GM23338 (cell line): ENCODE data around the gene ZBTB46. TPM values are rescaled to one million over a fixed set of nuclear protein-coding genes. Genes with fewer than 3 reads are reported as not detected.

Experiments
- ATAC-seq: fragments of 200-7000 bp; cut with Tn5 transposase; 3 replicates; pipeline ENCODE4 v1.9.1; 2020
- DNase-seq: peaks from one replicate; pipeline ENCODE4 v3.0.0-alpha.2; 2015; ENCODE audit warnings: low spot score
- H2AFZ ChIP-seq: fragments of 200-600 bp; sonication (generic); 2 replicates; pipeline ENCODE4 v1.8.0; 2016; ENCODE audit warnings: antibody characterized with exemption, mild to moderate bottlenecking, moderate library complexity
- H3F3A ChIP-seq: fragments of 200-600 bp; sonication (generic); replicated peaks from 2 replicates; pipeline ENCODE4 v1.8.0; 2017; ENCODE audit warnings: antibody characterized with exemption, mixed run types, low read depth
- H3K27ac ChIP-seq: fragments of 200-600 bp; sonication (generic); 2 replicates; pipeline ENCODE4 v1.6.1; 2016; ENCODE audit warnings: low read depth
- H3K27me3 ChIP-seq: fragments of 200-600 bp; sonication (generic); 2 replicates; pipeline ENCODE4 v1.8.0; 2016; ENCODE audit warnings: mild to moderate bottlenecking, mixed run types, moderate library complexity; ENCODE audit not compliant: insufficient read depth
- H3K36me3 ChIP-seq: fragments of 200-600 bp; sonication (generic); 2 replicates; pipeline ENCODE4 v1.8.0; 2016; ENCODE audit warnings: mild to moderate bottlenecking; ENCODE audit not compliant: insufficient read depth
- H3K4me1 ChIP-seq: fragments of 200-600 bp; sonication (generic); 2 replicates; pipeline ENCODE4 v1.8.0; 2016; ENCODE audit warnings: mild to moderate bottlenecking, moderate library complexity; ENCODE audit not compliant: insufficient read depth
- H3K4me2 ChIP-seq: fragments of 200-600 bp; sonication (generic); 2 replicates; pipeline ENCODE4 v1.7.1; 2017; ENCODE audit warnings: mixed run types
- H3K4me3 ChIP-seq: fragments of 200-600 bp; sonication (generic); 2 replicates; pipeline ENCODE4 v1.6.1; 2016; ENCODE audit warnings: mixed run types
- H3K79me2 ChIP-seq: fragments of 200-600 bp; sonication (generic); replicated peaks from 2 replicates; pipeline ENCODE4 v1.8.0; 2017; ENCODE audit warnings: mild to moderate bottlenecking; ENCODE audit not compliant: insufficient read depth
- H3K9me2 ChIP-seq: fragments of 200-600 bp; sonication (generic); 2 replicates; pipeline ENCODE4 v1.8.0; 2017; ENCODE audit not compliant: insufficient read depth
- H4K20me1 ChIP-seq: fragments of 200-600 bp; sonication (generic); replicated peaks from 2 replicates; pipeline ENCODE4 v1.8.0; 2017; ENCODE audit warnings: mild to moderate bottlenecking; ENCODE audit not compliant: insufficient read depth
- H3K27ac Mint-ChIP-seq: 2 replicates; pipeline ENCODE4 v1.8.0; 2020; ENCODE audit warnings: inconsistent platforms, mild to moderate bottlenecking, moderate library complexity, mixed read lengths
- H3K27me3 Mint-ChIP-seq: 3 replicates; pipeline ENCODE4 v1.8.0; 2022; ENCODE audit warnings: low read depth, mild to moderate bottlenecking, moderate library complexity, mixed read lengths, inconsistent platforms; ENCODE audit not compliant: insufficient read depth, poor library complexity
- H3K36me3 Mint-ChIP-seq: 3 replicates; pipeline ENCODE4 v1.8.0; 2021; ENCODE audit warnings: low read depth, mild to moderate bottlenecking, inconsistent platforms, moderate library complexity, mixed read lengths
- H3K4me1 Mint-ChIP-seq: 3 replicates; pipeline ENCODE4 v1.8.0; 2020; ENCODE audit warnings: mild to moderate bottlenecking, inconsistent platforms, mixed read lengths
- H3K4me3 Mint-ChIP-seq: 3 replicates; pipeline ENCODE4 v1.8.0; 2021; ENCODE audit warnings: moderate library complexity, mild to moderate bottlenecking, inconsistent platforms, mixed read lengths
- H3K9me3 Mint-ChIP-seq: 3 replicates; pipeline ENCODE4 v1.8.0; 2020; ENCODE audit warnings: moderate library complexity, mild to moderate bottlenecking, inconsistent platforms, mixed read lengths
- CREB1 ChIP-seq: fragments of 250-450 bp; sonication (Bioruptor Pico); IDR thresholded peaks from 2 replicates; pipeline ENCODE4 v1.5.0; 2020; ENCODE audit warnings: low read depth, mild to moderate bottlenecking, moderate library complexity
- EZH2 ChIP-seq: fragments of 200-600 bp; sonication (generic); IDR thresholded peaks from one replicate; pipeline ENCODE4 v1.8.0; 2017; ENCODE audit warnings: antibody characterized with exemption, mild to moderate bottlenecking, low read depth; ENCODE audit not compliant: unreplicated experiment
- POLR2AphosphoS5 ChIP-seq: IDR thresholded peaks from 2 replicates; pipeline ENCODE4 v1.6.1; 2016; ENCODE audit warnings: antibody characterized with exemption, low read depth
- STAT1 ChIP-seq: IDR thresholded peaks from one replicate; pipeline ENCODE4 v1.6.1; 2016; ENCODE audit warnings: antibody characterized with exemption; ENCODE audit not compliant: unreplicated experiment
- ZNF114 ChIP-seq: fragments of 250-450 bp; sonication (Bioruptor Pico); IDR thresholded peaks from 2 replicates; pipeline ENCODE4 v1.5.0; 2020; ENCODE audit warnings: mild to moderate bottlenecking, moderate library complexity
- polyA plus RNA-seq: library from polyadenylated mRNA; unstranded; fragments of >200 nt; fragmentation: Nextera tagmentation; extraction: Ambion mirVana; gene quantifications from 2 replicates; pipeline ENCODE4 v1.2.1, GENCODE V29; 2016
- total RNA-seq: library from RNA; depleted of rRNA; stranded (reverse); fragments of >200 nt; shearing (Covaris generic); gene quantifications from 2 replicates; pipeline ENCODE4 v1.2.3, GENCODE V29; 2014
- TF ChIP-seq, protein P1 (sequence below): fragments of 250-450 bp; sonication (Bioruptor Pico); IDR thresholded peaks from 2 replicates; pipeline ENCODE4 v1.5.0; 2020; ENCODE audit warnings: mild to moderate bottlenecking, moderate library complexity
- TF ChIP-seq, protein P2 (sequence below): IDR thresholded peaks from 2 replicates; pipeline ENCODE4 v1.6.1; 2016; ENCODE audit warnings: antibody characterized with exemption

The ZBTB46 gene
- total and polyA plus RNA-seq, 2 experiments from 2014 or later: 3.2 to 26.9 TPM

DNA sequence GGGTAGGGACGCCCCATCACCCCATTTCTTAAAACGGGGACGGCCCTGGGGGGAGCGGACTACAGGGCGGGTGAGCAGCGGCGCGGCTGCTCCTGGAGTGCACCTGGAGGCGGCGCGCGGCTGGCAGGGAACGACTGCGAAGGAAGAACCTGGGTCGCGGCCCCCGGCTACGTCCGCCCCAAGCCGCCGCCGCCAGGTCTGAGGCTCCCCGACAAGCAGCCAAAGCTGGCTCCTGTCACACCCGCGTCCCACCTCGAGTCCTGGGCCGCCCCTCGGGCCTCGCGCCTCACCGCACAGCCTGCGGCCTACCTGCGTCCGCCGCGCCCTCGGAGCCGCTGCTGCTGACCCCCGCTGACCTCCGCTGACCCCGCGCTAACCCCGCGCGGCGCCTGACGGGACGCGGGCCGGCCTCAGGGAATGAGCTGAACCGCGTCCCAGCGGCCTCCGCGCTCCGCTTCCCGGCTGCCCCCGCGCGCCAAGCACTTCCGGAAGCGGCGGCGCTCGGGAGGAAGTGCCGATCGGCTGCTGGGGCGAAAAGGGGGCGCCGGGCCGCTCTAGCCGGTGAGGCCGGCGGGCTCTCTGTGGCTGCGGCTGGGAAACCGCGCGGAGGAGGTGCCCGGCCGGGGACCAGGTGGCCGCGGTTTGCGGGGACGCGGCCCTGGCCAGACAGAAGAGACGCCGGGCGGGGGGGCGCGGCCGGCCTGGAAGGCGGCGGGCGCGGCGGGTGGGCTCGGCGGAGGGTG lies 123.3 kb downstream of the ZBTB46 start, which contains the start of the genes ARFRP1 and ZGPAT:
Gene ARFRP1, minus strand, starts transcription at position 419 of the 743 bp plus-strand sequence. CDS start 885 bp downstream, outside the sequence.
Gene ZGPAT, plus strand, starts transcription at position 482 of the 743 bp plus-strand sequence. CDS start 542 bp downstream, outside the sequence.
- Histone ChIP-seq H3K4me1 (no peaks in the 10 kb centered on the region; the same call in 1 of the 2 replicates), H2AFZ (no peak within 1 kb of the TSS), H3K27ac (no peak within 1 kb of the TSS), H3K4me2 (peak within 1 kb of the TSS; percentile 93), H3K9me2 (no peaks in the 10 kb centered on the region), H3K79me2 (peaks cover 50% of the 10 kb centered on the region), H3F3A (peaks cover 11% of the 10 kb centered on the region; the same call in 1 of the 2 replicates), H3K27me3 (no peaks in the 10 kb centered on the region), H3K36me3 (no peaks in the 10 kb centered on the region; the same call in 1 of the 2 replicates), H3K4me3 (peak within 1 kb of the TSS; percentile 85), H4K20me1 (peaks cover 14% of the 10 kb centered on the region)
- peak; percentile 96 for DNase-seq
- H3K36me3 Mint-ChIP-seq: peaks cover 49% of the 10 kb centered on the region
- peak; percentile 92 for ATAC-seq
- no peak within 1 kb of the TSS for H3K27ac Mint-ChIP-seq
- peak within 1 kb of the TSS; percentile 88 for H3K4me3 Mint-ChIP-seq
- H3K9me3 Mint-ChIP-seq: no peaks in the 10 kb centered on the region
- TF ChIP-seq STAT1: no peak
- TF ChIP-seq EZH2: no peak
- TF ChIP-seq, protein P1, sequence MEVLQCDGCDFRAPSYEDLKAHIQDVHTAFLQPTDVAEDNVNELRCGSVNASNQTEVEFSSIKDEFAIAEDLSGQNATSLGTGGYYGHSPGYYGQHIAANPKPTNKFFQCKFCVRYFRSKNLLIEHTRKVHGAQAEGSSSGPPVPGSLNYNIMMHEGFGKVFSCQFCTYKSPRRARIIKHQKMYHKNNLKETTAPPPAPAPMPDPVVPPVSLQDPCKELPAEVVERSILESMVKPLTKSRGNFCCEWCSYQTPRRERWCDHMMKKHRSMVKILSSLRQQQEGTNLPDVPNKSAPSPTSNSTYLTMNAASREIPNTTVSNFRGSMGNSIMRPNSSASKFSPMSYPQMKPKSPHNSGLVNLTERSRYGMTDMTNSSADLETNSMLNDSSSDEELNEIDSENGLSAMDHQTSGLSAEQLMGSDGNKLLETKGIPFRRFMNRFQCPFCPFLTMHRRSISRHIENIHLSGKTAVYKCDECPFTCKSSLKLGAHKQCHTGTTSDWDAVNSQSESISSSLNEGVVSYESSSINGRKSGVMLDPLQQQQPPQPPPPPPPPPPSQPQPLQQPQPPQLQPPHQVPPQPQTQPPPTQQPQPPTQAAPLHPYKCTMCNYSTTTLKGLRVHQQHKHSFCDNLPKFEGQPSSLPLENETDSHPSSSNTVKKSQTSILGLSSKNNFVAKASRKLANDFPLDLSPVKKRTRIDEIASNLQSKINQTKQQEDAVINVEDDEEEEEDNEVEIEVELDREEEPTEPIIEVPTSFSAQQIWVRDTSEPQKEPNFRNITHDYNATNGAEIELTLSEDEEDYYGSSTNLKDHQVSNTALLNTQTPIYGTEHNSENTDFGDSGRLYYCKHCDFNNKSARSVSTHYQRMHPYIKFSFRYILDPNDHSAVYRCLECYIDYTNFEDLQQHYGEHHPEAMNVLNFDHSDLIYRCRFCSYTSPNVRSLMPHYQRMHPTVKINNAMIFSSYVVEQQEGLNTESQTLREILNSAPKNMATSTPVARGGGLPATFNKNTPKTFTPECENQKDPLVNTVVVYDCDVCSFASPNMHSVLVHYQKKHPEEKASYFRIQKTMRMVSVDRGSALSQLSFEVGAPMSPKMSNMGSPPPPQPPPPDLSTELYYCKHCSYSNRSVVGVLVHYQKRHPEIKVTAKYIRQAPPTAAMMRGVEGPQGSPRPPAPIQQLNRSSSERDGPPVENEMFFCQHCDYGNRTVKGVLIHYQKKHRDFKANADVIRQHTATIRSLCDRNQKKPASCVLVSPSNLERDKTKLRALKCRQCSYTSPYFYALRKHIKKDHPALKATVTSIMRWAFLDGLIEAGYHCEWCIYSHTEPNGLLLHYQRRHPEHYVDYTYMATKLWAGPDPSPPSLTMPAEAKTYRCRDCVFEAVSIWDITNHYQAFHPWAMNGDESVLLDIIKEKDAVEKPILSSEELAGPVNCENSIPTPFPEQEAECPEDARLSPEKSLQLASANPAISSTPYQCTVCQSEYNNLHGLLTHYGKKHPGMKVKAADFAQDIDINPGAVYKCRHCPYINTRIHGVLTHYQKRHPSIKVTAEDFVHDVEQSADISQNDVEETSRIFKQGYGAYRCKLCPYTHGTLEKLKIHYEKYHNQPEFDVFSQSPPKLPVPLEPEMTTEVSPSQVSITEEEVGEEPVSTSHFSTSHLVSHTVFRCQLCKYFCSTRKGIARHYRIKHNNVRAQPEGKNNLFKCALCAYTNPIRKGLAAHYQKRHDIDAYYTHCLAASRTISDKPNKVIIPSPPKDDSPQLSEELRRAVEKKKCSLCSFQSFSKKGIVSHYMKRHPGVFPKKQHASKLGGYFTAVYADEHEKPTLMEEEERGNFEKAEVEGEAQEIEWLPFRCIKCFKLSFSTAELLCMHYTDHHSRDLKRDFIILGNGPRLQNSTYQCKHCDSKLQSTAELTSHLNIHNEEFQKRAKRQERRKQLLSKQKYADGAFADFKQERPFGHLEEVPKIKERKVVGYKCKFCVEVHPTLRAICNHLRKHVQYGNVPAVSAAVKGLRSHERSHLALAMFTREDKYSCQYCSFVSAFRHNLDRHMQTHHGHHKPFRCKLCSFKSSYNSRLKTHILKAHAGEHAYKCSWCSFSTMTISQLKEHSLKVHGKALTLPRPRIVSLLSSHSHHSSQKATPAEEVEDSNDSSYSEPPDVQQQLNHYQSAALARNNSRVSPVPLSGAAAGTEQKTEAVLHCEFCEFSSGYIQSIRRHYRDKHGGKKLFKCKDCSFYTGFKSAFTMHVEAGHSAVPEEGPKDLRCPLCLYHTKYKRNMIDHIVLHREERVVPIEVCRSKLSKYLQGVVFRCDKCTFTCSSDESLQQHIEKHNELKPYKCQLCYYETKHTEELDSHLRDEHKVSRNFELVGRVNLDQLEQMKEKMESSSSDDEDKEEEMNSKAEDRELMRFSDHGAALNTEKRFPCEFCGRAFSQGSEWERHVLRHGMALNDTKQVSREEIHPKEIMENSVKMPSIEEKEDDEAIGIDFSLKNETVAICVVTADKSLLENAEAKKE (CRISPR knock-in tag): no peak
- TF ChIP-seq, protein P2, sequence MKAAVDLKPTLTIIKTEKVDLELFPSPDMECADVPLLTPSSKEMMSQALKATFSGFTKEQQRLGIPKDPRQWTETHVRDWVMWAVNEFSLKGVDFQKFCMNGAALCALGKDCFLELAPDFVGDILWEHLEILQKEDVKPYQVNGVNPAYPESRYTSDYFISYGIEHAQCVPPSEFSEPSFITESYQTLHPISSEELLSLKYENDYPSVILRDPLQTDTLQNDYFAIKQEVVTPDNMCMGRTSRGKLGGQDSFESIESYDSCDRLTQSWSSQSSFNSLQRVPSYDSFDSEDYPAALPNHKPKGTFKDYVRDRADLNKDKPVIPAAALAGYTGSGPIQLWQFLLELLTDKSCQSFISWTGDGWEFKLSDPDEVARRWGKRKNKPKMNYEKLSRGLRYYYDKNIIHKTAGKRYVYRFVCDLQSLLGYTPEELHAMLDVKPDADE: peak; percentile 93
- peak; percentile 77 for TF ChIP-seq POLR2AphosphoS5
- TF ChIP-seq CREB1: peak; percentile 69
- no peak for TF ChIP-seq ZNF114
- peaks cover 10% of the 10 kb centered on the region for H3K4me1 Mint-ChIP-seq
- peaks cover 12% of the 10 kb centered on the region for H3K27me3 Mint-ChIP-seq
